Activated naive CD4-positive, alpha-beta T cell (primary cell): ENCODE measurements around the gene WNT1.

Experiments used
- DNase-seq, 4 experiments: peaks; one replicate each; lab custom pipeline; 2025; lab: John Stamatoyannopoulos, UW

The WNT1 gene

DNA sequence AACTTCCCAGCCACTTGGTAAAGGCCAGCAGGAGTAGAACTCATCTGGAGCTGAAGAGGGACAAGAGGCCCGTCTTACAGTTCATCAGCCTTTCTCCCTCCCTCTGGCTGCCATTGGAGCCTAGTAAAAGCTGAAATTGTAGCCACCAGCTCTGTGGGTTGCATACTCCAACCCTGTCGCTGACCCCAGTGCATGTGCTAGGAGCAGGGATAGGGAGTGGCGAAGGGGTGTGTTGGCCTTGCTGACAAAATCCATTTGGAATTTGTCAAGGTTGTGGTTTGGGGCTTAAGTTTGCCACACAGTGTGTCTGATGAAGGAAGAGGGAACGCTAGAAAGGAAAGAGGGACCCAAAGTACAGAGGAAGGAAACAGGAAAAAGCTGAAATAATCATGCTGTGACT, 16.8 kb upstream of the WNT1 start:
- DNase-seq = no peak

DNA sequence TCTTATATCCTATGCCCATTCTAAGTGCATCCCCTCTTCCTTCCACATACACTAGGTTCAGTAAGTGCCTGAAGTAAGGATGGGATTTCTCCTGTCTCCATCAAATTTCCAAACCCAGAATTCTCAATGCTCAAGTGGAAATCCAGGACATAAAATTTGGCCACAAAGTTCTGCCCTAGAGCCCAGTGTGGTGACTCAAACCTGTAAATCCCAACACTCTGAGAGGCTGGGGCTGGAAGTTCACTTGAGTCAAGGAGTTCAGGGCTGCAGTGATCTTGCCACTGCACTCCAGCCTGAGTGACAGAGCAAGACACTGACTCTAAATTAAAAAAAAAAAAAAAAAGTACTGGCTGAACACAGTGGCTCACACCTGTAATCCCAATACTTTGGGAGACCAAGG, 16.3 kb upstream of the WNT1 start:
- no peak for DNase-seq

DNA sequence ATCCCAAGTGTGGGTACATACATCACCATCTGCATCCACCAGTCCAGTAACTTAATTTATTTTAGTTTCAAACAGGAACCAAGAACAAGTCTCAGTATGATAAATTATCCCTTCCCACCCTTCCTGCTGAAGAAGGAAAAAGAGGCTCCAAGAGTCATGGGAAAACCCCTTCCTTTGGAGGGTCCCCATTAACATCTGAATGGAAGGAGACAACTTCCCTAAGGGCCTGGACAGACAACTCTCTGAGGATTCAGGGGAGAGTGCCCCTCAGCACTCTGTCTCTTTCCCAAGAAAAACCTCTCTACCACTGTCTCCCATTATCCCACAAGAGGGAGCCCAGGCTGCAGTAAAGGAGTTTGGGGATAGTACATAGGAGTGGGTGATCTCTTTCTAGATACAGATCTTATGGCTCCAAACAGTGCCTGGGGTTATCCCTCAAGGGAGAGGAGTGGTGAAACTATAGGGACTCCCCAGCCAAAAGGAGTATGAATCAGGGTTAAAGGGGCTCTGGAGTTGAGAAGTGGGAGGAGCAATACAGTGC, 12.8 kb upstream of the WNT1 start:
- no peak for DNase-seq

DNA sequence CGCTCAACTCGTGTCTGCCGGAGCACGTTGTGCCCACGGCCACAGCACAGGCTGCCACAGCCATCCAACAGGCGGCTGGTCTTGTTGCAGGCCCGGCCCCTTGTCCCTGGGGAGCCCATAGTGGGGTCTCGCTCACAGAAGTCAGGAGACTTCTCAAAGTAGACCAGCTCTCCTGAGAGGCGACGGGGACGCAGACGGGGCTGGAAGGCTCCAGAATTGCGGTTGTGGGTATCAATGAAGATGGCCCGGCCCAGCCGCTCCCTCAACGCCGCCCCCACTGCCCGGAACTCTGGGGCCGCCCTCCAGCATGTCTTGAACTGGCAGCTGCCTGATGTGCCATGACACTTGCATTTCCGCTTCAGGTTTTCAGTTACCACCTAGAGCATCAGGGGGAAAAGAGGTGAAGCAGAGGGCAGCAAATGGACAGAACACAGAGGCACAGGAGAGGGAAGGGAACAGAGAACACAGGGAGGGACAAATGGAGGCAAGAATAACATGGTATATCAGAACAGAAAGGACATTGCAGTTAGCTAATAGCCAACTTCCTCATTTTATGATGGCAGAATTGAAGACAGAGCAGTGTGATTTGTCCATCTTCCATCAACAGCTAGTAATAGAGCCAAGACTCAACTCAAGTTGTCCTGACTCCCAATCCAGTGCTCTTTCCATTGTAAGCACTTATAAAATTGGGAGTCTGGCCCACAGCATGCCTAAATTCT, 11.8 kb upstream of the WNT1 start:
- no peak for DNase-seq

DNA sequence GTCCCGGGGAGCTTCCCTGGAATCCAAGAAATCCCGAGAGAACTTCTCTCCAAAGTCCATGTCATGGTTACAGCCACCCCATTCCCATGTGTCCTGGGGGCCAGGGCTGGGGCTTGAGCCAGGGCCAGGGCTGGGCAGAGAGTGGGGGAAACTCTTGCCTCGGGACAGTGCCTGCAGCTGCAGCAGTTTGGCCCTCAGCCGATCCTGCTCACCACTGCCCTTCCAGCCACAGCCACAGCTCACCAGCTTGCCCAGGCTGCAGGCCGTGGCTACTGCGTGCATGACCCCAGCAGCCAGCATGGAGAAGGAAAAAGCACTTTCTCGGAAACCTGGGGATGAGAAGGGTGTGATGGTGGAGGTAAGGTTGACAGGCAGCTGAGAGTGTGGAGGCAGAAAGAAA, 10.1 kb upstream of the WNT1 start:
- DNase-seq = no peak

DNA sequence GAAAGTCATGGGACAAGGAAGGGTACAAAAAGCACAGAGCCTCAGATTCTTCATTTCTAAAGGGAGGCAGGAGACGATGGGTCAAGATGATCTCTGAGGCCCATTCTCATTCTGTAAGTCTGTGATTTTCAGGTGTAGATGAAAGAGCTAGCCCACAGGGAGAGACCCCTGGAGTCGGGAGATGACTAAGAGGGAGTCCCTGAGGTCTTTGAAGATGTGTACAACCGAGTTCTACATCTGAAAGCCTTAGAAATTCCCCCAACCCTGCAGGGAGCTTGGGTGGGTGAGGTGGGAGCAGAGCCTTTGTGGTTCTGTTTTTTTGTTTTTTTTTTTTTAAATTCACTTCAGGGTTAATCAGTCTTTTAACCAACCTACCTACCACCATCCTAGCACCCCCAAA, 9.7 kb upstream of the WNT1 start:
- no peak for DNase-seq

DNA sequence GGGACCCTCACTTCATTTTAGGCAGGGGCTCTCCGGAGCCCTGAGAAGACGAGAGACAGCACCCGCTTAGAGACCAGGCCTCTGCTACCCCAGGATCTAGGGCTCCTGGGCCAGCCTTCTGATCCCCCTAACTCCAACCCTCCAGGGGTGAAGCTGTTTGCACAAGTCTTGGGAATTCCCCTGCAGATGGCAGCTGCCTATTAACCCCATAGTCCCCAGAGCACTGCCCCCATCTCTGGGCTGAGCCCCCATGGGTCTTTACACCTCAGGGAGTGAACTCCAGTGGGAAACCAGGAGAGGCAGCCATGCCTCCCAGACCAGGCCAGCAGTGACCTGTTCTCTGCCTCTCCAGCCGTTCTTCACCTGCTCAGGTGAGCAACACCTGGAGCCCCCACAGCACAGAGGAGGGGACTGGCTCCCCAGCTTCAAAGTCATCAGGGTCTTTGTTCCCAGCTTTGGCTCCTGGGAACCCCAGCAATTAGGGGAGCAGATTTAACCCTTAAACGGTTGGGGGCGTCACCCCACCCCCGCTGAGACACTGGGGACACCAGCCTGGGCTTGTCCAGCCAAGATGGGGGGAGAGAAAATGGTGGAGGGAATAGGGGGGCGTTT, 8.9 kb upstream of the WNT1 start:
- DNase-seq = no peak

DNA sequence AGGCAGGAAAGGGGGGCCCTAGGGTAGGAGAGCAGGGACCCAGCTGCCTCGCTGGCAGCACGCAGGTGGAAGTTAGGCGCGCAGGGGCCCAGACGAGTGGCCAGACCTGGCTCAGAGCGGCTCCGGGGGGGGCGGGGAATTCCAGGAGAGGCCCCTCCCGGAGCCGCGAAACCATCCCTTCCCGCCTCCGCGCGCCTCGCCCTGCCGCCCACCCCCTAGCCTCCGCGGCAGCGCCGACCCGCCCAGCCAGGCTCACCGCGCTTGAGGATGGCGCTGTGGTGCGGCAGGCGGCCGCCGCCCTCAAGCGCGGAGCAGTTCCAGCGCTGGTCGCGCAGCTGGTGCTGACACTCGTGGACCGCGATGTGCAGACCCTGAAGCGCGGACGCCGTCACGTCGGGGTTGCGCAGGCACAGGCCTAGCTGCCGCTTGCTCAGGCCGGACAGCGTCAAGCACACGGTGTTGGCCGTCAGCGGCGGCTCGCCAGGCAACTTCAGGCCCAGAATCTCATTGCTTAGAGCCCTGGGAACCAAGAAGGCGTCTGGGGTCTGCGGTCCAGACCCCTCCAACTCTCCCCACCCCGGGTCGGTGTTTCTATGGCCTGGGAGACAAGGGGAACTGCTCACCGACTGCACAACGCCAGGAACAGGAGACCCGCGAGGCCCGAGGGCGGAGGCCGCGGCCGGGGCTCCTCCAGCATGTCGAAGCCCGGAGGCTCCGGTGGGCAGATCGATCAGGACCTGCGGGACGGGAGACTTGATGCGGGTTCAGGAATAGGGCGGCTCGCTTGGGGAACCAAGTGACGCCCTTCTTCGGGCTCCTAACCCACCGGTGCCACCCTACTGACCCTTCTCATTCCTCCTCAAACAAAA, 8.1 kb upstream of the WNT1 start:
- peak in 1 of 4 experiments; percentile 24 for DNase-seq

DNA sequence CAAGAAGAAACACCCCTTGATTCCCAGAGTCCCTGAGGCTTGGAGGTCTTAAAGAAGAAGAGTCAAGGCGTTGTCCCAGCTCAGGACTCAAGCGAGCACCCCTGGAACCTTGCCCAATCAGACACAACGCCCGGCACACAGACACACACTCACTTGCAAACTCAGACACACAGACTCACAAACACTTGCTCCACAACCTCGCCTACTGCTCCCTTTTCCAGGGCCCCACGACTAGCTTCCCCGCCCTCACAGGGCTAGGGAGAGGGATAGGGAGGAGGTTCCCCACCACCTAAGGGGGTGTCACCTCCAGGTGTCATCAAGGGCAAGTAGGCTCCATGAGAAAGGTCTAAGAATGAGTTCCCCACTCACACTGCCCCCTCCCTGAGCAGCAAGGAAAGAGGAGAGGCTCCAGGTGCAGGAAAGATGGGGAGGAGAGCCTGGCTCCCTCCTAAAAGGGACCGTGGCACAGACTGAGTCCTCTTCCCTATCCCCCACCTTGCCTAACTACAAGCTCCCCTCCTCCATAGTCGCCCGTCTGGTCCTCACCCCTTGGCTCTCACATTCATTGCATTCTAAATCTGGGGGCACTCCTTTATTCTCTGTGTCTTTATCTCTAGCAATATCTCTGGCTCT, 7.3 kb upstream of the WNT1 start:
- DNase-seq = no peak

DNA sequence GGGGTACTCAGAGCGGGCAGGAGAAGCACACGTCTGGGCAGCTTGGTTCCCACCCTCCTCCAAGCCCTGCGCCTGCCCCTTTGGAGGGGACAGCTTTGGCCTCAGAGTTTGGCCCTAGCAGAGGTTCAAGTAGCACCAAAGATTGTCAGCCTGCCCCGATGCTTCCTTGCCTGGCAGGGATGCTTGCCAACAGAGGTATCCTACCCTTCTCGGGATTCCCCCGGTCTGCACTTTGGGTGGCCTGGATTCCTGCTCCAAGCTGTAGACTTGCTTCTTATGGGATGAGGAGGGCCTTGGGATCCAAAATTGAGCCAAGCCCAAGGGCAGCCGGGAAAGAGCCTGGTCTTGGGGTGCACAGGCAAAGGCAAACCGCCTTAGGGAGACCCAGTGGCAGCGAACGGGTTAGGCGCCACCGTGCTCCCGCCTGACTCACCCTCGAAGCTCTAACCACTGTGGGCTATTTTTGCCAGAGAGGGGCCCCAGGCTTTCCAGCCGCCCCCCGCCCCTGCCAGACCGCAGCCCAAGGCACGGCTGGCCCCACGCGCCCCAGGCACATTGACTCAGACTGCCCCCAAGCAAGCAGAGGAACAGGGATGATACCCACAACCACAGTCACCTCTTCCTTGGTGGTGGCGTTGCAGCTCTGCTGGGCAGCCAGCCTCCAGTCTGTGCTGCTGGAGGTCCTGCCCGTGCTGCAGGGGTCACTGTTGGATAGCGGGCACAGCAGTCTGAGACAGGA, 5.7 kb upstream of the WNT1 start:
- no peak for DNase-seq

DNA sequence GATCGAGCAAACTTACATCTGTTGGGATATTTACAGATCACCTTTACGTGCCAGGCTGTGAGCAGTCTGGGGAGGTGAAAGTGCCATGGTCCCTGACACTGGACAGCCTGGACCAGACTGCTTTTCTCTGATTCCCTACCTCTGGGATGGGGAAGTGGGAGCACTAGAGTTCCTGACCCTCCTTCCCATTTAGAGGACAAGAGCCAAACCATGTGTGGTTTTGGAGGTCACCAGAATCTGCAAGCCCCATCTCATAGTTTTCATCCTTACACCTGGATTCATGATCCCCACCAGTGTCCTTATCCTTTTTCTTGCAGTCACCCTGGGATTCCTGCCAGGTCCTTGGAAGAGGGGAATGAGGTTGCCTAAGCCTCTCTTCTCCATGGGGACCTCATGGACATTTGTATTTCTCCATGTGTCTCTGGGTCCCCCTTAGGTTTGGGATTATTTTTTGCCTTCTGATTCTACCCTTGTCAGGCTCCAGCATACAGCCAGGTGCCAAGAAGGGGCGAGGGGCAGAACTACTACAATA, 5.1 kb upstream of the WNT1 start:
- DNase-seq = no peak

DNA sequence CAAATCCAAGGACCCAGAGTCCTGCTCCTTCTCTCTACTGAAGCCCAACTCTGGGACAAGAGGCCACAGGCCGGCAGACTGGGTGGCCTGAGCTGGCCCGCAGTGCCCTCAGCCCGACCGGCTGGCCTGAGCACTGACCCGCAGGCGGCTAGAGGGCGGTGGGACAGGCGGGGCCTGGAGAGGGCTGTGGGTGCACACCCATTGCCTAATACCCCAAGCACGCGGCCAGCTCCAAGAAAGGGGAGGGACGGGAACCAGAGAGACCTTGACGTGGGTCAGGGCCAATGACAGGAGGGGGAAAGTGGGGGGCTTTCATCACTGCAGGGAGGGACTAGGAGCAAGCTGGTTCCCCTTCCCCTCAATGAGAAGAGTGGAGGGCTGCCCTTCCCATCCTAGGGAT, 4.6 kb upstream of the WNT1 start:
- no peak for DNase-seq

DNA sequence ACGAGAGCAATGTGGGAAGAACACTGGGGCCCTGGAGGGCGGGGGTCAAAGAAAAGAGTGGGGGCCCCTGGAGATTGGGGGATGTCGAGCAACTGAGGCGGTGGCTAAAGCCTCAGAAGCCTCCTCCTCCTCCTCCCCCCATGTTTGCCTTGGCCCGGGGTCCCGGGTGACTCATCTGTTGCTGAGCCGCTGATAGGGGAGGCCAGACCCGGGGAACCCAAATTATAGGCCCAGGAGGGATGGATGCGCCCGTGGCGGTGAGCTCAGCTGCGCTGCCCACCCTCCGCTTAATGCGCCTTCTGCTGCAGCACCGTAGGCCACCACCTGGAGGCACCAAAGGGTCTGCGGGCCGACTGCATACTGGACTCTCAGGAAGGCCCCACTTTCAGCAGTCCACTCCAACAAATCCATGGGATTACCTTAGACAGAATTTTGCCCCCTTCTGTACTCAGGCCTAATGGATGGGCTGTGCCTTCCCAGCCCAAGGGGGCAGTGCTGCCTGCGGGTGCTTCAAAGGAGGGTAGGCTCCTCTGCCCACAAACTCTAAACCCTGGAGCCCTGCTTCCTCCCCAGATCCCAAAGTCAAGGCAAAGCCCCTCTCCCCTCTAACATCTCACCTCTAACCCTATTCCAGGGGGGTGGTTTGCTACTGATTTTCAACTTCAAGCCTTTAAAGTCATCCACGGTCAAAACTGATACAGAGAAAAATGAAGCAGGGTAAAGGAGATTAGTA, 4.0 kb upstream of the WNT1 start:
- DNase-seq = peak in 1 of 4 experiments; percentile 26

DNA sequence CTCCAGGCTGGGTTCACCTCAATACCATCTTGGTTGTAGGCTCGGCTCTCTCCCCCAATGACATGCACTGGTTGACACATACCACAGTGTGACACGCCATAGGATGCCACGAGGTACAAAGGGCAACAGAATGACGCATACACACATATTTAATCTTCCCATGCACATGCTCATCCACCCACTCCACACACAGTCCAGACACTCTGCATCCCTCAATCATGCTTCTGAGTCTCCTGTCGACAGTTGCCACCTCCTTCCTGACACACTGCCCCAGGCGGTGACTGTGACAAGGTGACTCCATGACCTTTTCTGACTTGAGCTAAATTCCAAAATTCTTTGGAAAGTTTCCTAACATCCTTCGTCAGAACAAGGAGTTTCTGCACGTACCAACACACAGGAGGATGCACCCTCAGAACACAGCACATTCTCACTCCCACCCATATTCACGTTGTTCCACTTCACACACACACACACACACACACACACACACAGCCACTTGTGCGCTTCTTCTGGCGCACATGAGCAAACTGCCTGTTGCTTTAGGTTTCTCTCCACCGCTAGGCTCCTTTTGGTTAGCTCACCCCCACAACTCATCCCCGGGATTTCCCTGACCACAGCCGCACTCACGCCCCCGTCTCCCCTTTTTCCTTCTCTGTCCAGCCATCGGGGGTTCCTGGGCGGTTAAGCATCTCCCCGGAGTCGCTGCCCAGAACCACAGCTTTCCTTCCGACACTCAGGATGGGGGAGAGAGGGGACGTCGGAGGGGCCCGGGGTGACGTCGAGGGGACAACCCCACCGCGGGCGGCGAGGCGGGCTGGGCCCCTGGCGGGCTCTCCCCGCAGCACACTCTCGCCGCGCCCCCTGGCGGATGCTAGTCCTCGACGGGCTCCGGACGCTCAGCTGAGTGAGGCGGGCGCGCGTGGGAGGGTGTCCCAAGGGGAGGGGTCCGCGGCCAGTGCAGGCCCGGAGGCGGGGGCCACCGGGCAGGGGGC, 536 bp upstream of the WNT1 start:
- DNase-seq = peak; percentile 43 to 77 (median 62)

DNA sequence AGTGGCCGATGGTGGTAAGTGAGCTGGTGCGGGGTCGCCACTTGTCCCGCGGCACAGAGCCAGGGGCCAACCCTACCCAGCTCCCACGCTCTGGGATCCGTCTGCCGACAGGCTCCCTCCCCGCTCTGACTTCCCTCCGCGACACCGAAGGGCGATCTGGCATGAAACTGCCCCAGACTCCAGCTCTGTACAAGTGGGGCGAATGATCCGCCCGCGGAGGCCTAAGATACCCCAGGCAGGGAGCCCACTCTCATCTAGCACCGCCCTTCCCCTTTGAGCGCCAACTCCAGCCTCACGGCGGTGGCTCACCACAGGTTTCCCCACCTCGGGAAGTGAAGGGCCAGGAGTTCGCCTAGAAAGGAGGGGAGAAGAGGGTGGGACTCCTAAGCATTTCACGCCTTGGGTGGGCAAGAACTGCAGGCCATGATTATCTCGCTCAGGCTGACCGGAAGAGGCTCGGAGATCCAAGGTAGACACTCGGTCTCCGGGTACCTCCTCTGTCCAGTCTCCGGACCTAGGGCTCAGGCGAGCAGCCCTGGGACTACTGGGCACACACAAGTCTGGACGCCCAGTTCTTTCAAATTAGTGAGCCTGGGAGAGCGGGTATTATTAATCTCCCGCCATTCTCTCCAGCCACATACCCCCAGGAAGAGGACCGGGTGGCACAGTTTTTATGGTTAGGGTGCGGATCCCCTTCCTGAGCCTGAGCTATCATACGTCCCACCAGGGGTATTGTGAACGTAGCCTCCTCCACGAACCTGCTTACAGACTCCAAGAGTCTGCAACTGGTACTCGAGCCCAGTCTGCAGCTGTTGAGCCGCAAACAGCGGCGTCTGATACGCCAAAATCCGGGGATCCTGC, 849 bp downstream of the WNT1 start:
- no peak for DNase-seq

DNA sequence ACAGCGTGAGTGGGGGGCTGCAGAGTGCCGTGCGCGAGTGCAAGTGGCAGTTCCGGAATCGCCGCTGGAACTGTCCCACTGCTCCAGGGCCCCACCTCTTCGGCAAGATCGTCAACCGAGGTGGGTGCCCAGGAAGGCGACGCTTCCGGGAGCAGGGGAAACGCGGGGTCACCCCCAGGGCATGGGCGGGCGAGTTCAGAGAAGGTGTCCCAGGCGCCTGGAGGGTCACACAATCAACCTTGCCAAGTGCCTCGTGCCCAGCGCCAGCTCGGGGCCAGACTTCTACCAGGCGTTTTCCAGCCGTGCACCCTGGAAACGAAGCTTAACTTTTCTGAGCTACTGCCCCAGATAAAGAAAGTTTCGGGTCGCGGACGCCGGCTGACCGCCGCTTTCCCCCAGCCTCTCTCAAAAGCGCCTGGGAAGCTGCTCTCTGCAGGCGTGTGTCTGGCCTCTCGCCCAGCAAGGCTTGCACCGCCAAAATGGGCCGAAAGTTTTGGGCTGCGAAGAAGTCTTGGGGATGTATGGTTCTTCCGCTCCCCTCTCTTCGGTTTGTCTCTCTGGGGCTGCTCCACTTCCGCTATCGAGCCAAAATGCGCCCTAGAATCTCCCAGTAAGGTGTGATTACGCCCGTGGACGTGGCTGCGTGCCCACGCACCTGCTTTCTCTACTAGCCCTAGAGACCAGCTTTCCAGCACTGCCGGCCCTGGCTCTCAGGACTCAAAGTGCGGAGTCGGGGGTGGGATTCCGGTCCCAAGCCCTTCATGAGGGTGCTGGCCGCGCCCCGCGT, 1.7 kb downstream of the WNT1 start:
- peak in 1 of 4 experiments; percentile 20 for DNase-seq

DNA sequence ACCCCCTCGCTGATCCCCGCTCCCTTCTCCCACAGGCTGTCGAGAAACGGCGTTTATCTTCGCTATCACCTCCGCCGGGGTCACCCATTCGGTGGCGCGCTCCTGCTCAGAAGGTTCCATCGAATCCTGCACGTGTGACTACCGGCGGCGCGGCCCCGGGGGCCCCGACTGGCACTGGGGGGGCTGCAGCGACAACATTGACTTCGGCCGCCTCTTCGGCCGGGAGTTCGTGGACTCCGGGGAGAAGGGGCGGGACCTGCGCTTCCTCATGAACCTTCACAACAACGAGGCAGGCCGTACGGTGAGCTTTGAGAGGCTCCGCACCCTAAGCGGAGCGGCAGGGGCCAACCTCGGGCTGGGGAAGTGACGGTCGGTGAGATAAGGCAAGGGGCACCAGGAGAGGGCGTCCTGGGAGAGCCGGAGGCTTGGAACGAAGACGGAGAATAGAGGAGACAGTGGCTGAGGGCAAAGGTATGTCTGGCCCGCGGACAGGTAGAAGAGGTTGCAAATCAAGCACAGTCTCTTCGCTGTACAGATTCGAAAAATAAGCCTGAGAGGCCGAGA, 2.3 kb downstream of the WNT1 start:
- peak in 1 of 4 experiments; percentile 21 for DNase-seq
